HepG2 (cell line): ENCODE results near the gene CADM4. TPM values are rescaled to one million over a fixed set of nuclear protein-coding genes. Genes with fewer than 3 reads are reported as not detected.

Experiments
- ATAC-seq: fragments of 200-7000 bp; cut with Tn5 transposase; 3 replicates; pipeline ENCODE4 v1.9.1; 2020; ENCODE audit warnings: mild to moderate bottlenecking, moderate library complexity
- BruUV-seq: library from RNA; stranded (reverse); fragments of 400-500 nt; replicated peaks from 2 replicates; lab custom pipeline; 2021; lab: Mats Ljungman, UMichigan
- CTCF ChIA-PET: fragments of 300-600 bp; formaldehyde crosslinking; extraction: SDS; loops from one replicate; lab custom pipeline; 2021; ENCODE audit warnings: low total read pairs, inconsistent platforms, low intra/inter-chr PET ratio; lab: Yijun Ruan, JAX
- POLR2A ChIA-PET: fragments of 350-600 bp; sonication (Branson Sonifier 250); formaldehyde crosslinking; loops from one replicate; lab custom pipeline; 2020; ENCODE audit warnings: antibody characterized with exemption, inconsistent platforms; lab: Yijun Ruan, JAX
- DNase-seq: peaks from one replicate; pipeline ENCODE4 v3.0.0-alpha.2; 2015; ENCODE audit warnings: low spot score
- FAIRE-seq: peaks from 3 replicates; lab custom pipeline; 2011; peaks lifted over from hg19 to GRCh38; lab: Jason Lieb, UNC
- H2AFZ ChIP-seq: one replicate; pipeline ENCODE4 v1.6.1; 2011; ENCODE audit warnings: low read length, inconsistent platforms
- H3K27ac ChIP-seq: fragments of 300-600 bp; 3 replicates; pipeline ENCODE4 v1.8.0; 2011; ENCODE audit warnings: mixed run types, mild to moderate bottlenecking, mixed read lengths, low read length, inconsistent platforms; ENCODE audit not compliant: insufficient read depth; ENCODE audit errors: extremely low read length
- H3K27me3 ChIP-seq, 2 experiments: fragments of 200-600 bp in 1 of 2; 2 replicates in 1 of 2; 3 replicates in 1 of 2; pipeline versions ENCODE4 v1.6.0 to v1.8.0; 2011; ENCODE audit warnings: low read length in 2 of 2, mild to moderate bottlenecking in 2 of 2, moderate library complexity in 2 of 2, inconsistent platforms in 1 of 2; ENCODE audit not compliant: insufficient read depth in 2 of 2, control insufficient read depth in 1 of 2
- H3K36me3 ChIP-seq, 2 experiments: fragments of 200-600 bp in 1 of 2; replicated peaks in 1 of 2; 2 replicates in 1 of 2; 3 replicates in 1 of 2; pipeline versions ENCODE4 v1.5.1 to v1.8.0; 2011; ENCODE audit warnings: low read length in 2 of 2, inconsistent platforms in 1 of 2; ENCODE audit not compliant: insufficient read depth in 2 of 2, control insufficient read depth in 1 of 2
- H3K4me1 ChIP-seq: 2 replicates; pipeline ENCODE4 v1.5.1; 2012; ENCODE audit warnings: low read length, inconsistent platforms; ENCODE audit not compliant: insufficient read depth
- H3K4me2 ChIP-seq: 2 replicates; pipeline ENCODE4 v1.6.0; 2011; ENCODE audit warnings: low read depth, low read length, inconsistent platforms
- H3K4me3 ChIP-seq, 3 experiments: fragments of 200-600 bp in 1 of 3; sonication (generic), shearing (Covaris generic) in 1 of 3; replicated peaks in 1 of 3; 2 replicates each; pipeline ENCODE4 v1.5.1; 2011 to 2016; ENCODE audit warnings: low read length in 3 of 3, inconsistent platforms in 2 of 3, low read depth in 2 of 3, mild to moderate bottlenecking in 2 of 3, control low read depth in 1 of 3, mixed read lengths in 1 of 3; ENCODE audit not compliant: insufficient read depth in 1 of 3
- H3K79me2 ChIP-seq: one replicate; pipeline ENCODE4 v1.6.1; 2011; ENCODE audit warnings: low read length, inconsistent platforms; ENCODE audit not compliant: insufficient read depth
- H3K9ac ChIP-seq: 2 replicates; pipeline ENCODE4 v1.6.0; 2011; ENCODE audit warnings: mild to moderate bottlenecking, low read depth, low read length, inconsistent platforms; ENCODE audit not compliant: insufficient read depth
- H3K9me3 ChIP-seq: 2 replicates; pipeline ENCODE4 v1.5.1; 2012; ENCODE audit warnings: mild to moderate bottlenecking, low read length
- H4K20me1 ChIP-seq: 2 replicates; pipeline ENCODE4 v1.6.0; 2011; ENCODE audit warnings: inconsistent platforms, mild to moderate bottlenecking, low read length, moderate library complexity; ENCODE audit not compliant: insufficient read depth
- KLF15 ChIP-seq: sonication (generic); formaldehyde crosslinking; IDR thresholded peaks from 2 replicates; pipeline ENCODE4 v1.8.1; 2023; ENCODE audit warnings: borderline replicate concordance, mild to moderate bottlenecking, inconsistent platforms, missing genetic modification reagents, mixed read lengths
- TAF1 ChIP-seq: sonication (generic); formaldehyde crosslinking; IDR thresholded peaks from 2 replicates; pipeline ENCODE4 v1.4.0; 2020; ENCODE audit warnings: missing genetic modification reagents
- ZNF281 ChIP-seq: sonication (generic); formaldehyde crosslinking; IDR thresholded peaks from 2 replicates; pipeline ENCODE4 v1.4.0; 2020; ENCODE audit warnings: missing genetic modification reagents, borderline replicate concordance
- WGBS: methylation state at CpG from one replicate; pipeline ENCODE4 v1.1.6; 2017; ENCODE audit warnings: low lambda C conversion rate; 5-methylcytosine and 5-hydroxymethylcytosine counted together
- in situ Hi-C: cut with HindIII; loops from 2 replicates; pipeline ENCODE4 v1.10.0; 2017; ENCODE audit warnings: low pct_unique_long_range_greater_than_20kb; ENCODE audit not compliant: extremely low pct_ligation_motif_present
- intact Hi-C: fragments of 100-400 bp; cut with micrococcal nuclease; formaldehyde crosslinking; loops from one replicate; pipeline ENCODE4 v1.10.0; 2022; ENCODE audit not compliant: unreplicated experiment
- polyA plus RNA-seq, 8 experiments: library from polyadenylated mRNA; depleted of rRNA in 3 of 8; stranded (reverse) in 7 of 8; unstranded in 1 of 8; fragments of >200 nt; fragmentation: Illumina TruSeq in 4 of 8; extraction: Trizol in 4 of 8; gene quantifications; 2 replicates each; pipeline versions ENCODE4 v1.2.1 to v1.2.3, GENCODE V29; 2011 to 2016; ENCODE audit warnings: low read depth in 4 of 8, missing spikeins in 1 of 8, mixed read lengths in 1 of 8; ENCODE audit not compliant: insufficient read depth in 1 of 8
- total RNA-seq, 5 experiments: library from RNA; depleted of rRNA; stranded (reverse); fragments of >200 nt; fragmentation: Illumina TruSeq; extraction: Trizol; gene quantifications; 2 replicates each; pipeline ENCODE4 v1.2.3, GENCODE V29; 2016; ENCODE audit warnings: low read depth in 1 of 5

Gene CADM4
- total and polyA plus RNA-seq, 2 of the 13 experiments (the other 11 are each of a cell fraction or from before 2014, with no cell fraction given) = 8.5 to 16.0 TPM

GRCh38 chr19:43578787-43579186, 60.9 kb downstream of the CADM4 start:
- H3K4me1 ChIP-seq = peaks cover 16% of the 10 kb centered on the region; the same call in 1 of the 2 replicates
- intact Hi-C loops = no loop called here
- WGBS = 32% methylated on average over 3 of the region's 3 CpGs
- no peak overlapping the region for H3K4me2 ChIP-seq
- H3K27me3 ChIP-seq = no peaks in the 10 kb centered on the region; a peak in 1 of 5 replicates
- H3K79me2 ChIP-seq = peaks cover 8% of the 10 kb centered on the region
- H2AFZ ChIP-seq = no peak overlapping the region
- TF ChIP-seq TAF1 (no peak), KLF15 (CRISPR knock-in tag) (no peak), ZNF281 (CRISPR knock-in tag) (no peak)
- no peaks in the 10 kb centered on the region for H4K20me1 ChIP-seq
- BruUV-seq = no TSS peak
- no peak overlapping the region for H3K4me3 ChIP-seq
- no peak for DNase-seq
- no peaks in the 10 kb centered on the region for H3K9me3 ChIP-seq
- no peak overlapping the region for H3K9ac ChIP-seq
- H3K27ac ChIP-seq = no peak overlapping the region
- in situ Hi-C loops = no loop called here
- FAIRE-seq = no peak
- H3K36me3 ChIP-seq = no peaks in the 10 kb centered on the region
- CTCF ChIA-PET = no interaction called here
- no peak for ATAC-seq
- POLR2A ChIA-PET = no interaction called here
